Measurements from ENCODE around the gene OR2L2. TPM values are rescaled to one million over a fixed set of nuclear protein-coding genes. Genes with fewer than 3 reads are reported as not detected.
"Not testable (repeated sequence)": the region's sequence is repeated elsewhere in the genome, so short reads cannot be mapped to it uniquely, and the experiment has no call there.

OR2L2 gene
- total RNA-seq, 2 experiments from 2014 or later: not detected

DNA sequence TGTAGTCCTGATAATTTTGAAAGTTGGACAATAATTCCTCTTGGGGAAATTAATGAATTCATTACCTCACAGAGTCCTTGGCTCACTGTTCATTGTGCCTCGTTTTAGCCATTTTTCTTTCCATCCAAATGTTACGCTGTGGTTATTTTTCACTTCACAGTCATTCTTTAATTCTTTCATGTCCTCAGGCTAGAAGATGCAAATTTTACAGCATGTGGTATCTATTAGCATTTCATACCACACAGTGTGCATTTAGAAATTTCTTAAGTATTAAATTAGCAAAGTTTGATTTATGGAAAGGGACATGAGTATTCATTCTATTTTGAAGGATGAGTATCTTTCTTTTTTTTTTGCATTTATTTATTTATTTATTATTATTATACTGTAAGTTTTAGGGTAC is 35.2 kb downstream of the OR2L2 start:
- Mint-ChIP-seq H3K27me3 (ENCODE audit: low read depth) (no peaks in the 10 kb centered on the region), H3K4me3 (no peak overlapping the region), H3K27ac (no peak overlapping the region), H3K9me3 (peaks cover 5% of the 10 kb centered on the region), H3K36me3 (ENCODE audit: low read depth) (no peaks in the 10 kb centered on the region), H3K4me1 (ENCODE audit: low read depth) (no peaks in the 10 kb centered on the region)
- intact Hi-C loops (cut with micrococcal nuclease): no loop called here
- DNase-seq: no peak
- CTCF ChIA-PET: interaction anchor here (0.6 kb wide), 1 partner anchor 422 kb away, joined by 3 read pairs; no protein-coding TSS in a partner anchor

- Mint-ChIP-seq H3K27ac (no peak overlapping the region), H3K4me1 (ENCODE audit: low read depth) (no peaks in the 10 kb centered on the region), H3K27me3 (ENCODE audit: low read depth) (no peaks in the 10 kb centered on the region), H3K9me3 (peaks cover 5% of the 10 kb centered on the region), H3K36me3 (ENCODE audit: low read depth) (no peaks in the 10 kb centered on the region), H3K4me3 (no peak overlapping the region)
- intact Hi-C loops (cut with micrococcal nuclease): no loop called here
- DNase-seq: no peak
- CTCF ChIA-PET: no interaction called here
These were observed 35.7 kb downstream of the OR2L2 start for GRCh38 chr1:248065604-248066003.

GRCh38 chr1:248083864-248084263 is 54.0 kb downstream of the OR2L2 start:
- intact Hi-C loops (cut with micrococcal nuclease); H3K9me3 Mint-ChIP-seq; H3K27me3 Mint-ChIP-seq (ENCODE audit: low read depth); H3K36me3 Mint-ChIP-seq (ENCODE audit: low read depth); CTCF ChIA-PET; DNase-seq; H3K4me1 Mint-ChIP-seq (ENCODE audit: low read depth); H3K27ac Mint-ChIP-seq; H3K4me3 Mint-ChIP-seq: not testable (repeated sequence)

Other genes with a start within 250 kb of the OR2L2 start
- not detected for gene OR14A16, start 206.0 kb upstream of the OR2L2 start, total RNA-seq
- gene OR11L1, start 188.2 kb upstream of the OR2L2 start, total RNA-seq: not detected
- under 1 TPM; 0.12 to 0.17 TPM for gene TRIM58, start 172.9 kb upstream of the OR2L2 start, total RNA-seq
- gene OR2W3, start 134.5 kb upstream of the OR2L2 start, total RNA-seq: not detected
- gene OR2T8, start 109.8 kb upstream of the OR2L2 start, total RNA-seq: not detected
- not detected for gene OR2AJ1, start 105.2 kb upstream of the OR2L2 start, total RNA-seq
- under 1 TPM in 1 of 2 experiments, not detected in 1; 0.21 TPM for gene OR2L8, start 81.2 kb upstream of the OR2L2 start, total RNA-seq
- not detected for gene OR2AK2, start 64.8 kb upstream of the OR2L2 start, total RNA-seq
- gene OR2L5, start 16.4 kb upstream of the OR2L2 start, total RNA-seq: not detected
- gene OR2L3, start 16.8 kb downstream of the OR2L2 start, total RNA-seq: not detected
- not detected for gene OR2L13, start 65.1 kb downstream of the OR2L2 start, total RNA-seq
- not detected for gene OR2M5, start 115.1 kb downstream of the OR2L2 start, total RNA-seq
- gene OR2M2, start 144.8 kb downstream of the OR2L2 start, total RNA-seq: not detected
- not detected for gene OR2M3, start 167.2 kb downstream of the OR2L2 start, total RNA-seq
- gene OR2M4, start 201.3 kb downstream of the OR2L2 start, total RNA-seq: not detected
- gene OR2T33, start 247.9 kb downstream of the OR2L2 start, total RNA-seq: not detected

All from activated naive CD4-positive, alpha-beta T cell treated with anti-CD3 and anti-CD28 coated beads for 36 hours (primary cell).